AG04450 (cell line): Measurements from ENCODE around the gene RAPGEFL1. TPM values are rescaled to one million over a fixed set of nuclear protein-coding genes. Genes with fewer than 3 reads are reported as not detected.

ENCODE experiments used
- CTCF ChIA-PET: fragments of 300-600, 350-600 bp; formaldehyde crosslinking; extraction: SDS; loops from one replicate; lab custom pipeline; 2022; ENCODE audit warnings: antibody characterized with exemption, inconsistent platforms; lab: Charles Lee
- POLR2A ChIA-PET: fragments of 350-600 bp; formaldehyde crosslinking; extraction: SDS; loops from one replicate; lab custom pipeline; 2021; ENCODE audit warnings: antibody characterized with exemption, inconsistent platforms; lab: Yijun Ruan, JAX
- DNase-seq: peaks from one replicate; pipeline ENCODE4 v3.0.0-alpha.2; 2011; ENCODE audit warnings: low read depth, low spot score
- H3K27ac ChIP-seq: one replicate; pipeline ENCODE4 v1.5.1; 2012; ENCODE audit warnings: low read depth, low read length, control low read depth
- H3K27me3 ChIP-seq: one replicate; pipeline ENCODE4 v1.6.0; 2012; ENCODE audit warnings: low read length; ENCODE audit not compliant: control insufficient read depth, insufficient read depth
- H3K4me3 ChIP-seq: 2 replicates; pipeline ENCODE4 v1.5.1; 2011; ENCODE audit warnings: mild to moderate bottlenecking, low read depth, low read length, control low read depth
- H3K9me3 ChIP-seq: 2 replicates; pipeline ENCODE4 v1.5.1; 2012; ENCODE audit warnings: low read length; ENCODE audit not compliant: control insufficient read depth, insufficient read depth
- CTCF ChIP-seq: IDR thresholded peaks from 2 replicates; pipeline ENCODE4 v1.5.1; 2011; ENCODE audit warnings: low read depth, low read length, control low read depth, inconsistent platforms
- polyA plus RNA-seq: library from polyadenylated mRNA; depleted of rRNA; stranded (reverse); fragments of >200 nt; gene quantifications from 2 replicates; pipeline ENCODE4 v1.2.3, GENCODE V29; 2011; rRNA removed
- small RNA-seq: library from RNA; depleted of rRNA; stranded (forward); fragments of <200 nt; gene quantifications from one replicate; pipeline ENCODE3, GENCODE V24; 2012; ENCODE audit warnings: low read depth; ENCODE audit not compliant: insufficient read length

Gene RAPGEFL1
- polyA plus RNA-seq, 1 experiment = 3.0 TPM

DNA sequence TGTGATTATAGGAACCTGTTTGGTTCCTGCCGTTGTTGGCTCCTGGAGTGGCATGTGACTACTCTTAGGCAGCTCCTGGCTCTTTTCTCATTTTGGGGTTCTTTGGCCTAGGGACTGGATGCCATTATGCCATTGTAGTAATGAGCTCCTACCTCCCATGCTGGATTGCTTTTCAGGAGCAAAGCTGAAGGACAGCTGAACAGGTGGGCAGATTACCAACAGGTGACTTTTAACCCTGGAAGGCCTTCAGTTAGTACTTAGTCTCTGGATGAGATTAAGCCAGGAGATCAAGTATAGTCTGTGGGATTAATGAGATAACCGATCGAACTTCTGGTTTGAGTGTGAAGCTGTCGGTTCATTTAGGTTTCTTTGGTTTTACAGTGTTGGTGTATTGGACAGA, 67.0 kb downstream of the RAPGEFL1 start:
- H3K4me3 ChIP-seq = no peak overlapping the region
- TF ChIP-seq CTCF = no peak
- H3K27me3 ChIP-seq = no peaks in the 10 kb centered on the region
- no peak overlapping the region for H3K27ac ChIP-seq
- ChIA-PET CTCF (interaction anchor here (0.6 to 3.6 kb wide), 2 partner anchors 16 to 25 kb away, joined by 3 to 29 read pairs; partner anchors contain the start of gene WIPF2), POLR2A (no interaction called here)
- DNase-seq = no peak
- no peaks in the 10 kb centered on the region for H3K9me3 ChIP-seq

Small RNA genes within 50 kb of the gene (small RNA-seq; reads per million reads assigned to genes)
- not detected for gene MIR6867

Other genes starting within 250 kb of the RAPGEFL1 start
- 45.6 and 76.0 TPM in 2 replicates for gene ORMDL3, start 249.9 kb upstream of the RAPGEFL1 start, polyA plus RNA-seq
- not detected in 2 replicates for gene LRRC3C, start 249.7 kb upstream of the RAPGEFL1 start, polyA plus RNA-seq
- gene GSDMA, start 214.5 kb upstream of the RAPGEFL1 start, polyA plus RNA-seq = not detected in 2 replicates
- gene PSMD3, start 196.7 kb upstream of the RAPGEFL1 start, polyA plus RNA-seq = 62.6 and 81.6 TPM in 2 replicates
- gene CSF3, start 162.0 kb upstream of the RAPGEFL1 start, polyA plus RNA-seq = 0.05 TPM in 1 of 2 replicates, not detected in the other
- gene MED24, start 123.1 kb upstream of the RAPGEFL1 start, polyA plus RNA-seq = 47.0 and 54.0 TPM in 2 replicates
- 25.2 and 32.0 TPM in 2 replicates for gene THRA, start 114.5 kb upstream of the RAPGEFL1 start, polyA plus RNA-seq
- 0.62 and 1.0 TPM in 2 replicates for gene NR1D1, start 76.9 kb upstream of the RAPGEFL1 start, polyA plus RNA-seq
- 69.8 and 92.2 TPM in 2 replicates for gene MSL1, start 55.5 kb upstream of the RAPGEFL1 start, polyA plus RNA-seq
- 40.1 and 46.9 TPM in 2 replicates for gene CASC3, start 36.9 kb upstream of the RAPGEFL1 start, polyA plus RNA-seq
- 8.1 and 8.6 TPM in 2 replicates for gene WIPF2, start 41.8 kb downstream of the RAPGEFL1 start, polyA plus RNA-seq
- 8.6 and 9.1 TPM in 2 replicates for gene CDC6, start 110.4 kb downstream of the RAPGEFL1 start, polyA plus RNA-seq
- gene RARA, start 131.7 kb downstream of the RAPGEFL1 start, polyA plus RNA-seq = 4.9 and 7.5 TPM in 2 replicates
- 0.41 and 0.97 TPM in 2 replicates for gene GJD3, start 187.3 kb downstream of the RAPGEFL1 start, polyA plus RNA-seq
- gene TOP2A, start 240.4 kb downstream of the RAPGEFL1 start, polyA plus RNA-seq = 28.2 and 53.5 TPM in 2 replicates